ENCODE data around the gene AMN.

GRCh38 chr14:102957222-102957621 lies 34.8 kb downstream of the AMN start:
- TF ChIP-seq POLR2AphosphoS5 (IDR thresholded peaks at IDR 0.05; ENCODE audit: low read depth, low read length) (no peak), TAF1 (IDR thresholded peaks at IDR 0.05; ENCODE audit: borderline replicate concordance, low read depth, low read length) (no peak), POLR2A (IDR thresholded peaks at IDR 0.05; ENCODE audit: low read depth, low read length) (no peak)

All from GM12892 (cell line).